ENCODE results near the gene CSRP1. TPM values are rescaled to one million over a fixed set of nuclear protein-coding genes. Genes with fewer than 3 reads are reported as not detected.
A peak's percentile ranks its signal among the peaks of the same experiment; 100 is the strongest.

CSRP1 gene
- total and polyA plus RNA-seq, 2 experiments from 2014 or later = 78.9 to 135 TPM

- Histone ChIP-seq H3K4me3 (no peak overlapping the region), H3K36me3 (no peaks in the 10 kb centered on the region), H3K4me1 (ENCODE audit: low read depth) (peaks cover 6% of the 10 kb centered on the region), H3K9me3 (ENCODE audit: low read depth) (no peaks in the 10 kb centered on the region), H3K27ac (no peak overlapping the region), H3K27me3 (peaks cover 22% of the 10 kb centered on the region)
- TF ChIP-seq CTCF (IDR thresholded peaks at IDR 0.05; ENCODE audit: low read depth, low read length) = no peak
- peak in 1 of 2 donors; percentile 80 for DNase-seq (ENCODE audit: low read depth in 1 of 2, low spot score in 1 of 2)
Observed at GRCh38 chr1:201471772-201472171, 35.2 kb downstream of the CSRP1 start.

GRCh38 chr1:201470581-201470980 is 36.3 kb downstream of the CSRP1 start:
- no peak overlapping the region for H3K4me3 ChIP-seq
- no peak for DNase-seq (ENCODE audit: low read depth in 1 of 2, low spot score in 1 of 2)
- H3K36me3 ChIP-seq = peaks cover 2% of the 10 kb centered on the region
- peaks cover 6% of the 10 kb centered on the region for H3K4me1 ChIP-seq (ENCODE audit: low read depth)
- no peaks in the 10 kb centered on the region for H3K9me3 ChIP-seq (ENCODE audit: low read depth)
- TF ChIP-seq CTCF (IDR thresholded peaks at IDR 0.05; ENCODE audit: low read depth, low read length) = no peak
- no peak overlapping the region for H3K27ac ChIP-seq
- H3K27me3 ChIP-seq = peaks cover 22% of the 10 kb centered on the region

GRCh38 chr1:201469645-201470074 is 37.3 kb downstream of the CSRP1 start:
- Histone ChIP-seq H3K27me3 (peaks cover 22% of the 10 kb centered on the region), H3K9me3 (ENCODE audit: low read depth) (no peaks in the 10 kb centered on the region), H3K4me1 (ENCODE audit: low read depth) (peaks cover 6% of the 10 kb centered on the region), H3K4me3 (peak overlapping the region; percentile 56), H3K36me3 (peaks cover 8% of the 10 kb centered on the region), H3K27ac (no peak overlapping the region)
- no peak for TF ChIP-seq CTCF (IDR thresholded peaks at IDR 0.05; ENCODE audit: low read depth, low read length)
- no peak for DNase-seq (ENCODE audit: low read depth in 1 of 2, low spot score in 1 of 2)

- Histone ChIP-seq H3K27ac (peak within 1 kb of the TSS; percentile 83), H3K27me3 (peaks cover 22% of the 10 kb centered on the region)
- TF ChIP-seq CTCF (IDR thresholded peaks at IDR 0.05; ENCODE audit: low read depth, low read length) = no peak
Observed at GRCh38 chr1:201468844-201469644, 37.9 kb downstream of the CSRP1 start, which contains the start of gene PHLDA3. PHLDA3 (minus strand) TSS chr1:201469188; CDS start chr1:201468786, 402 bp downstream.

GRCh38 chr1:201468501-201468843 is 38.5 kb downstream of the CSRP1 start:
- peak; percentile 50 to 61 for DNase-seq (ENCODE audit: low read depth in 1 of 2, low spot score in 1 of 2)
- H3K27ac ChIP-seq = peak overlapping the region; percentile 83
- peaks cover 6% of the 10 kb centered on the region for H3K4me1 ChIP-seq (ENCODE audit: low read depth)
- H3K36me3 ChIP-seq = peaks cover 8% of the 10 kb centered on the region
- H3K4me3 ChIP-seq = peak overlapping the region; percentile 56
- H3K27me3 ChIP-seq = peaks cover 22% of the 10 kb centered on the region
- no peaks in the 10 kb centered on the region for H3K9me3 ChIP-seq (ENCODE audit: low read depth)
- TF ChIP-seq CTCF (IDR thresholded peaks at IDR 0.05; ENCODE audit: low read depth, low read length) = no peak

More at GRCh38 chr1:201468844-201469644, 37.9 kb downstream of the CSRP1 start, which contains the start of gene PHLDA3:
- H3K4me3 ChIP-seq = peak within 1 kb of the TSS; percentile 56
- H3K4me1 ChIP-seq (ENCODE audit: low read depth) = peaks cover 6% of the 10 kb centered on the region
- DNase-seq (ENCODE audit: low read depth in 1 of 2, low spot score in 1 of 2) = peak; percentile 93 to 95
- H3K9me3 ChIP-seq (ENCODE audit: low read depth) = no peaks in the 10 kb centered on the region
- peaks cover 8% of the 10 kb centered on the region for H3K36me3 ChIP-seq

Measured in cardiac muscle cell (in vitro differentiated cells and primary cell).